Left ventricle myocardium inferior (tissue), 1 donor: ENCODE data around the gene SH3BP2. TPM values are rescaled to one million over a fixed set of nuclear protein-coding genes. Genes with fewer than 3 reads are reported as not detected.
A peak's percentile ranks its signal among the peaks of the same experiment; 100 is the strongest.
"Not testable (repeated sequence)": the region's sequence is repeated elsewhere in the genome, so short reads cannot be mapped to it uniquely, and the experiment has no call there.

Source experiments
- DNase-seq: peaks from one replicate; pipeline ENCODE4 v3.0.0-alpha.2; 2020
- H3K27ac ChIP-seq: fragments of 200-600 bp; replicated peaks from 2 replicates; pipeline ENCODE4 v1.8.0; 2021
- H3K27me3 ChIP-seq: fragments of 200-600 bp; 2 replicates; pipeline ENCODE4 v1.8.0; 2021; ENCODE audit warnings: low read depth
- H3K36me3 ChIP-seq: fragments of 200-600 bp; 2 replicates; pipeline ENCODE4 v1.8.0; 2021
- H3K4me1 ChIP-seq: fragments of 200-600 bp; 2 replicates; pipeline ENCODE4 v1.8.0; 2021
- H3K4me3 ChIP-seq: fragments of 200-600 bp; 2 replicates; pipeline ENCODE4 v1.8.0; 2021; ENCODE audit warnings: mild to moderate bottlenecking, moderate library complexity
- H3K9me3 ChIP-seq: fragments of 200-600 bp; replicated peaks from 2 replicates; pipeline ENCODE4 v1.8.0; 2021
- intact Hi-C: fragments of 100-400 bp; cut with micrococcal nuclease; formaldehyde crosslinking; loops from one replicate; pipeline ENCODE4 v1.11.0; 2022
- total RNA-seq: library from RNA; stranded (reverse); fragmentation: NEBNext Ultra II Directional; extraction: Animal tissue kit (Norgen Biotek cat#: 25700); gene quantifications from one replicate; pipeline ENCODE4 v1.2.1, GENCODE V29; 2021
- TF ChIP-seq, protein P1 (sequence below): fragments of 200-600 bp; IDR thresholded peaks from 2 replicates; pipeline ENCODE4 v1.8.0; 2021; ENCODE audit warnings: antibody characterized with exemption, mild to moderate bottlenecking, borderline replicate concordance
- donor health status: DM: no; HTN: yes; CAD: no; lungs with severe emphysema.

SH3BP2 gene
- total RNA-seq, 1 donor from 2014 or later: 24.7 TPM

DNA sequence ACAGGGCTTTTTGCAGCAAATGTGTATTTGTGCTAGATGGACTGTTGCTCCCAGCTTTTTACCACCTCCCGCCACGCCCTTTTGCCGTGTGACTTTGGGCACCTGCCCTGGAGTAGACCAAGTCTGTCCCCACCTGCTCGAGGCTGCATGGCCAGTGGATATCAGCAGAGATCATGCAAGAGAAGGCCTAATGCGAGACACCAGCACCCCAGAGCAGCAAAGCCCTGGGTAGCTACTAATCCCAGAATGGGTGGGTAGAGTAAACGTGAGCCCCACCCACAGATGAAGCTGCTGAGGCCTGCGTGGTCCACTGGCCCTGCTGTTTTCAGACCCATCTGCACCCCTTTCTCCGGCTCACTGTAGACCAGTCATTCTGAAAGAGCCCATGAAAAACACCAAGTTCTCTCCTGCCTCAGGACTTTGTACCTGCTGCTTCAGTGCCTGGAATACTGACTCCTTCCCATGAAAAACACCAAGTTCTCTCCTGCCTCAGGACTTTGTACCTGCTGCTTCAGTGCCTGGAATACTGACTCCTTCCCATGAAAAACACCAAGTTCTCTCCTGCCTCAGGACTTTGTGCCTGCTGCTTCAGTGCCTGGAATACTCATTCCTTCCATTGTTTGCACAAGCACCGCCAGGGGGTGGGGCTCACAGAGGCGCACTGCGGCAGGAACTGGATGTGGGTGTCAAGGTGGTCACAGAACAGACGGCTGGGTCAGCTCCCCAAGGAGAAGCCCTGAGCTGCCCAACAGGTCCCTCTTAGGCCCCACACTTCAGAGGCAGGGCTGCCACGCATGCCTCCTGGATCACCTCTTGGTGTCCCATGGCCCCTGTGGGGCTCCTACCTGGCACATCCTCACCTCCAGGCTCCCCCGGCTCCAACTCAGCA is 31.6 kb upstream of the SH3BP2 start:
- H3K4me3 ChIP-seq: no peak overlapping the region
- DNase-seq: no peak
- intact Hi-C loops: loop anchor here (10.0 kb wide), 1 partner anchor 194 kb away; no protein-coding TSS in a partner anchor
- H3K4me1 ChIP-seq: peaks cover 26% of the 10 kb centered on the region
- H3K9me3 ChIP-seq: no peaks in the 10 kb centered on the region
- H3K27ac ChIP-seq: no peak overlapping the region
- H3K27me3 ChIP-seq: no peaks in the 10 kb centered on the region
- no peaks in the 10 kb centered on the region for H3K36me3 ChIP-seq
- TF ChIP-seq, protein P1, sequence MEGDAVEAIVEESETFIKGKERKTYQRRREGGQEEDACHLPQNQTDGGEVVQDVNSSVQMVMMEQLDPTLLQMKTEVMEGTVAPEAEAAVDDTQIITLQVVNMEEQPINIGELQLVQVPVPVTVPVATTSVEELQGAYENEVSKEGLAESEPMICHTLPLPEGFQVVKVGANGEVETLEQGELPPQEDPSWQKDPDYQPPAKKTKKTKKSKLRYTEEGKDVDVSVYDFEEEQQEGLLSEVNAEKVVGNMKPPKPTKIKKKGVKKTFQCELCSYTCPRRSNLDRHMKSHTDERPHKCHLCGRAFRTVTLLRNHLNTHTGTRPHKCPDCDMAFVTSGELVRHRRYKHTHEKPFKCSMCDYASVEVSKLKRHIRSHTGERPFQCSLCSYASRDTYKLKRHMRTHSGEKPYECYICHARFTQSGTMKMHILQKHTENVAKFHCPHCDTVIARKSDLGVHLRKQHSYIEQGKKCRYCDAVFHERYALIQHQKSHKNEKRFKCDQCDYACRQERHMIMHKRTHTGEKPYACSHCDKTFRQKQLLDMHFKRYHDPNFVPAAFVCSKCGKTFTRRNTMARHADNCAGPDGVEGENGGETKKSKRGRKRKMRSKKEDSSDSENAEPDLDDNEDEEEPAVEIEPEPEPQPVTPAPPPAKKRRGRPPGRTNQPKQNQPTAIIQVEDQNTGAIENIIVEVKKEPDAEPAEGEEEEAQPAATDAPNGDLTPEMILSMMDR: peak; percentile 24

DNA sequence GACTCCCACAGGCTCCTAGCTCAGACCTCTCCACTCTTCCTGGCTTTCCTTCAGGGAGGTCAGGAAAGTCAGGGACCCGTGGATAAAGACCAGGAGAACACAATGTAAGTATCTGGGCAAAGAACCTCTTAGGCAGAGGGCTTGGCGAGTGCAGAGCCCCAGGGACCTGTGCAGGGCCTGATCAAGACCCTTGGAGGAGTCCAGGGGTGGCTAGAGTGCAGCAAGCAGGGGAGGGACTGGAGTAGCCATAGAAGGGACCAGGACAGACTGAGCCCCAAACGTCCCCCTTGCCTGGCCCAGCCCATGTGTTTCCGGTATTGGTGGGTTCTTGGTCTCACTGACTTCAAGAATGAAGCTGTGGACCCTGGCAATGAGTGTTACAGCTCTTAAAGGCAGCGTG is 30.8 kb upstream of the SH3BP2 start:
- no peak for DNase-seq
- TF ChIP-seq, protein P1: no peak
- no peaks in the 10 kb centered on the region for H3K36me3 ChIP-seq
- no peak overlapping the region for H3K4me3 ChIP-seq
- intact Hi-C loops: loop anchor here (10.0 kb wide), 1 partner anchor 193 kb away; no protein-coding TSS in a partner anchor
- no peak overlapping the region for H3K27ac ChIP-seq
- no peaks in the 10 kb centered on the region for H3K27me3 ChIP-seq
- H3K4me1 ChIP-seq: peaks cover 20% of the 10 kb centered on the region
- H3K9me3 ChIP-seq: no peaks in the 10 kb centered on the region

DNA sequence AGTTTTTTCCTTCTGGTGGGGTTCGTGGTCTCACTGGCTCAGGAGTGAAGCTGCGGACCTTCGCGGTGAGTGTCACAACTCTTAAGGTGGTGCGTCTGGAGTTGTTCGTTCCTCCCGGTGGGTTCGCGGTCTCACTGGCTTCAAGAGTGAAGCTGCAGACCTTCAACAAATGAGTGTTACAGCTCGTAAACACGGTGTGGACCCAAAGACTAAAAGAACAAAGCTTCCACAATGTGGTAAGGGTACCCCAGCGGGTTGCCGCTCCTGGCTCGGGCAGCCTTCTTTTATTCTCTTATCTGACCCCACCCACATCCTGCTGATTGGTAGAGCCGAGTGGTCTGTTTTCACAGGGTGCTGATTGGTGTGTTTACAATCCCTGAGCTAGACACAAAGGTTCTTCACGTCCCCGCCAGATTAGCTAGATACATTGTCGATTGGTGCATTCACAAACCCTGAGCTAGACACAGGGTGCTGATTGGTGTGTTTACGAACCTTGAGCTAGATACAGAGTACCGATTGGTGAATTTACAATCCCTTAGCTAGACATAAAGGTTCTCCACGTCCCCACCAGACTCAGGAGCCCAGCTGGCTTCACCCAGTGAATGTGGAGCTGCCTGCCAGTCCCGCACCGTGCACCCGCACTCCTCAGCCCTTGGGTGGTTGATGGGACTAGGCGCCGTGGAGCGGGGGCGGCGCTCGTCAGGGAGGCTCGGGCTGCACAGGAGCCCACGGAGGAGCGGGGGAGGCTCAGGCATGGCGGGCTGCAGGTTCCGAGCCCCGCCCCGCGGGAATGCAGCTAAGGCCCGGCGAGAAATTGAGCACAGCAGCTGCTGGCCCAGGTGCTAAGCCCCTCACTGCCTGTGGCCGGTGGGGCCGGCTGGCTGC is 30.2 kb upstream of the SH3BP2 start:
- not testable (repeated sequence) for H3K27me3 ChIP-seq, H3K9me3 ChIP-seq, DNase-seq, H3K36me3 ChIP-seq, H3K4me3 ChIP-seq, H3K27ac ChIP-seq
- H3K4me1 ChIP-seq: peaks cover 25% of the 10 kb centered on the region
- intact Hi-C loops: loop anchor here (10.0 kb wide), 1 partner anchor 192 kb away; no protein-coding TSS in a partner anchor

DNA sequence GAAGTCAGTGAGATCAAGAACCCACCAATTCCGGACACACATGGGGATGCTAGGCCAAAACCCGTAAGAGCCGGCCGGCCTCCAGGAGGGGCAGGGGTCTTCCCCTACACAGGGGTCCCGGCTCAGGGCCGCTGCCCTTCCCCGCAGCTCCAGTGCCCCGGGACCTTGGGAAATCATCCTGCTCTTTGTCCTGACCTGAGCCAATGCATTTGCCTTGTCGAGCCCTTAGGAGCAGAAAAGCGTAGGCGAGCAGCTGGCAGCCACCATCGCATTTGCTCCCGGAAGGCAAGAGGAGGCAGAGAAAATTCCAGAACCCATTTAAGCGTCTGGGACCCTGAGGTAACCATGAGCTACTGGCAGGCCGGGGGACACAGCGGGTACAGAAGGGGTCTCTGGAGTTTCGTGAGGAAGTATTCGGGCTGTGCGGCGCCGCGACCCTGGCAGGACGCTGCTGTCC is 29.3 kb upstream of the SH3BP2 start:
- peak overlapping the region; percentile 80 for H3K27ac ChIP-seq
- TF ChIP-seq, protein P1: no peak
- peaks cover 30% of the 10 kb centered on the region for H3K4me1 ChIP-seq
- H3K36me3 ChIP-seq: no peaks in the 10 kb centered on the region
- H3K4me3 ChIP-seq: peak overlapping the region; percentile 67
- no peaks in the 10 kb centered on the region for H3K27me3 ChIP-seq
- DNase-seq: no peak
- no peaks in the 10 kb centered on the region for H3K9me3 ChIP-seq
- intact Hi-C loops: loop anchor here (10.0 kb wide), 1 partner anchor 191 kb away; no protein-coding TSS in a partner anchor

DNA sequence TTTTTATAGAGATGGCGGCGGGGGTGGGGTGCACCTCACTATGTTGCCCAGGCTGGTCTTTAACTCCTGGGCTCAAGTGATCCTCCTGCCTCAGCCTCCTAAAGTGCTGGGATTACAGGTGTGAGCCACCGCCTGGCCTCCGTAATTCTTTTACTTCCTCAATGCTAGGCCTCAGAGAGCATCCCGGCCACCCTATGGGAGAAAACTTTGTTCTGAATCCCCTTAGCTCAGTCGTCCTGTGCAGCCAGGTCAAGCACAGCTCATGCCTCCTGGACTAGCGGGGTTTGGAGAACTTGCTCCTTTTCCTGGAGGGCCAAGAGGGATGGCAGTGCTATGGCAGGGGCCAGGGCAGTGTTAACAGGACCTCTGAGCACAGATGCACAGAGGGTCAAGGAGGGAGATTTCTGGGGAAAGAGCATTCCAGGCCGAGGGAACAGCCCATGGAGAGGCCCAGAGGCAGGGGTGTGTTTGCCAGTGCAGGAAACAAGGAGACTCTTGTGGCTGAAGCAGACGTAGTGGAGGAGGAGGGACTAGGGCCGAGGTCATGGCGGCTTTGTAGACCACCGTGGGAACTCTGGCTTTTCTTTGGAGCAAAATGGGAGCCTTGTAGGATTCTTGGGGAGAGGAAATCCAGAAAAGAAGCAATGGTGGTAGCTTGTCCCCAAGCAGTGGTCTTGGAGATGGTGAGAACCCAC is 26.9 kb upstream of the SH3BP2 start:
- H3K36me3 ChIP-seq: no peaks in the 10 kb centered on the region
- H3K9me3 ChIP-seq: no peaks in the 10 kb centered on the region
- no peak overlapping the region for H3K4me3 ChIP-seq
- TF ChIP-seq, protein P1: no peak
- no peaks in the 10 kb centered on the region for H3K27me3 ChIP-seq
- H3K4me1 ChIP-seq: peaks cover 30% of the 10 kb centered on the region
- H3K27ac ChIP-seq: no peak overlapping the region
- intact Hi-C loops: loop anchor here (10.0 kb wide), 1 partner anchor 189 kb away; no protein-coding TSS in a partner anchor
- no peak for DNase-seq
